NT2/D1 (cell line): Measurements from ENCODE around the gene AUH.

Experiments used
- YY1 ChIP-seq: IDR thresholded peaks from 2 replicates; pipeline ENCODE4 v1.6.1; 2011; ENCODE audit not compliant: insufficient read length, insufficient read depth
- ZNF274 ChIP-seq: IDR thresholded peaks from 2 replicates; pipeline ENCODE4 v1.6.1; 2011; ENCODE audit warnings: mild to moderate bottlenecking, low read depth, low read length

DNA sequence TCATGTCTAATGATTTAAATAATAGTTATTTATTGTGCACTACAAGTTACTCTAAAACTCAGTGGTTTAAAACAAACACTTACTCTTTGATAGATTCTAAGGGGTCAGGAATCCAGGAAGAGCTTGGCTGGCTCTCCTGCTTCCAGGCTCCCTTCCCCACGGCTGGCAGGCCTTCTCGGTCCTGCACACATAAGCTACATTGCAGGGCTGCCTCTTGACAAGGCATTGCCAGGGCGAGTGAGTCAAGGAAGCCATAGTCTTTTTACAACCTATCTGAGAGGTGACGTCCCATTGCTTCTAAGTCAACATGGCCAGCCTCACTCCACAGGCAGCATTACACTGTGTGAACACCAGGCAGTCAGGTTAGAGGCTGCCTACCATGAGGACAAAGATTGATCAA, 119.8 kb downstream of the AUH start:
- no peak for TF ChIP-seq YY1
- TF ChIP-seq ZNF274 = no peak
